Measurements from ENCODE around the gene LIN28B.
"Not testable (repeated sequence)": the region's sequence is repeated elsewhere in the genome, so short reads cannot be mapped to it uniquely, and the experiment has no call there.

LIN28B gene

GRCh38 chr6:104940893-104941728 is 15.8 kb upstream of the LIN28B start:
- Histone ChIP-seq H3K27ac (ENCODE audit: low read depth in 2 of 2, low read length in 2 of 2) (no peak overlapping the region), H3K36me3 (ENCODE audit: control insufficient read depth in 2 of 2, insufficient read depth in 2 of 2, low read length in 2 of 2) (no peaks in the 10 kb centered on the region), H3K9me3 (ENCODE audit: control insufficient read depth in 2 of 2, low read length in 2 of 2) (no peaks in the 10 kb centered on the region), H3K27me3 (ENCODE audit: control insufficient read depth in 2 of 2, insufficient read depth in 2 of 2, low read length in 2 of 2) (peaks cover 0 to 2% of the 10 kb centered on the region in 2 donors), H3K4me1 (ENCODE audit: control insufficient read depth in 2 of 2, insufficient read depth in 2 of 2, low read length in 2 of 2) (no peaks in the 10 kb centered on the region), H3K9ac (ENCODE audit: low read depth in 1 of 2, low read length in 2 of 2) (no peak overlapping the region), H3K4me3 (ENCODE audit: low read length in 2 of 2) (peak overlapping the region in 1 of 2 donors; percentile 37)

GRCh38 chr6:104941729-104942091 is 15.2 kb upstream of the LIN28B start:
- H3K9ac ChIP-seq (ENCODE audit: low read depth in 1 of 2, low read length in 2 of 2) = no peak overlapping the region
- H3K36me3 ChIP-seq (ENCODE audit: control insufficient read depth in 2 of 2, insufficient read depth in 2 of 2, low read length in 2 of 2) = no peaks in the 10 kb centered on the region
- H3K4me1 ChIP-seq (ENCODE audit: control insufficient read depth in 2 of 2, insufficient read depth in 2 of 2, low read length in 2 of 2) = no peaks in the 10 kb centered on the region
- H3K9me3 ChIP-seq (ENCODE audit: control insufficient read depth in 2 of 2, low read length in 2 of 2) = no peaks in the 10 kb centered on the region
- peaks cover 0 to 2% of the 10 kb centered on the region in 2 donors for H3K27me3 ChIP-seq (ENCODE audit: control insufficient read depth in 2 of 2, insufficient read depth in 2 of 2, low read length in 2 of 2)
- H3K27ac ChIP-seq (ENCODE audit: low read depth in 2 of 2, low read length in 2 of 2) = no peak overlapping the region
- peak overlapping the region in 1 of 2 donors; percentile 37 for H3K4me3 ChIP-seq (ENCODE audit: low read length in 2 of 2)

GRCh38 chr6:104943781-104944180 is 13.1 kb upstream of the LIN28B start:
- H3K9me3 ChIP-seq (ENCODE audit: control insufficient read depth in 2 of 2, low read length in 2 of 2) = no peaks in the 10 kb centered on the region
- no peaks in the 10 kb centered on the region for H3K36me3 ChIP-seq (ENCODE audit: control insufficient read depth in 2 of 2, insufficient read depth in 2 of 2, low read length in 2 of 2)
- no peak overlapping the region for H3K9ac ChIP-seq (ENCODE audit: low read depth in 1 of 2, low read length in 2 of 2)
- H3K4me3 ChIP-seq (ENCODE audit: low read length in 2 of 2) = no peak overlapping the region
- H3K4me1 ChIP-seq (ENCODE audit: control insufficient read depth in 2 of 2, insufficient read depth in 2 of 2, low read length in 2 of 2) = no peaks in the 10 kb centered on the region
- peaks cover 0 to 5% of the 10 kb centered on the region in 2 donors for H3K27me3 ChIP-seq (ENCODE audit: control insufficient read depth in 2 of 2, insufficient read depth in 2 of 2, low read length in 2 of 2)
- H3K27ac ChIP-seq (ENCODE audit: low read depth in 2 of 2, low read length in 2 of 2) = no peak overlapping the region

- Histone ChIP-seq H3K9me3 (ENCODE audit: control insufficient read depth in 2 of 2, low read length in 2 of 2) (no peaks in the 10 kb centered on the region), H3K4me3 (ENCODE audit: low read length in 2 of 2) (no peak overlapping the region), H3K27ac (ENCODE audit: low read depth in 2 of 2, low read length in 2 of 2) (no peak overlapping the region), H3K4me1 (ENCODE audit: control insufficient read depth in 2 of 2, insufficient read depth in 2 of 2, low read length in 2 of 2) (no peaks in the 10 kb centered on the region), H3K36me3 (ENCODE audit: control insufficient read depth in 2 of 2, insufficient read depth in 2 of 2, low read length in 2 of 2) (no peaks in the 10 kb centered on the region), H3K9ac (ENCODE audit: low read depth in 1 of 2, low read length in 2 of 2) (no peak overlapping the region), H3K27me3 (ENCODE audit: control insufficient read depth in 2 of 2, insufficient read depth in 2 of 2, low read length in 2 of 2) (peaks cover 9 to 22% of the 10 kb centered on the region in 2 donors)
Measured at GRCh38 chr6:104949206-104949605, 7.7 kb upstream of the LIN28B start.

GRCh38 chr6:104951677-104952076 is 5.2 kb upstream of the LIN28B start:
- H3K27ac ChIP-seq (ENCODE audit: low read depth in 2 of 2, low read length in 2 of 2) = no peak overlapping the region
- H3K4me1 ChIP-seq (ENCODE audit: control insufficient read depth in 2 of 2, insufficient read depth in 2 of 2, low read length in 2 of 2) = no peaks in the 10 kb centered on the region
- peaks cover 27 to 33% of the 10 kb centered on the region in 2 donors for H3K27me3 ChIP-seq (ENCODE audit: control insufficient read depth in 2 of 2, insufficient read depth in 2 of 2, low read length in 2 of 2)
- H3K4me3 ChIP-seq (ENCODE audit: low read length in 2 of 2) = no peak overlapping the region
- H3K36me3 ChIP-seq (ENCODE audit: control insufficient read depth in 2 of 2, insufficient read depth in 2 of 2, low read length in 2 of 2) = no peaks in the 10 kb centered on the region
- no peak overlapping the region for H3K9ac ChIP-seq (ENCODE audit: low read depth in 1 of 2, low read length in 2 of 2)
- no peaks in the 10 kb centered on the region for H3K9me3 ChIP-seq (ENCODE audit: control insufficient read depth in 2 of 2, low read length in 2 of 2)

GRCh38 chr6:104952911-104953399 is 4.0 kb upstream of the LIN28B start:
- H3K36me3 ChIP-seq (ENCODE audit: control insufficient read depth in 2 of 2, insufficient read depth in 2 of 2, low read length in 2 of 2) = no peaks in the 10 kb centered on the region
- H3K27me3 ChIP-seq (ENCODE audit: control insufficient read depth in 2 of 2, insufficient read depth in 2 of 2, low read length in 2 of 2) = peaks cover 33 to 39% of the 10 kb centered on the region in 2 donors
- no peak overlapping the region for H3K4me3 ChIP-seq (ENCODE audit: low read length in 2 of 2)
- no peaks in the 10 kb centered on the region for H3K4me1 ChIP-seq (ENCODE audit: control insufficient read depth in 2 of 2, insufficient read depth in 2 of 2, low read length in 2 of 2)
- H3K9ac ChIP-seq (ENCODE audit: low read depth in 1 of 2, low read length in 2 of 2) = no peak overlapping the region
- H3K9me3 ChIP-seq (ENCODE audit: control insufficient read depth in 2 of 2, low read length in 2 of 2) = no peaks in the 10 kb centered on the region
- H3K27ac ChIP-seq (ENCODE audit: low read depth in 2 of 2, low read length in 2 of 2) = no peak overlapping the region

- H3K4me3 ChIP-seq (ENCODE audit: low read length in 2 of 2); H3K36me3 ChIP-seq (ENCODE audit: control insufficient read depth in 2 of 2, insufficient read depth in 2 of 2, low read length in 2 of 2); H3K4me1 ChIP-seq (ENCODE audit: control insufficient read depth in 2 of 2, insufficient read depth in 2 of 2, low read length in 2 of 2); H3K27ac ChIP-seq (ENCODE audit: low read depth in 2 of 2, low read length in 2 of 2); H3K9me3 ChIP-seq (ENCODE audit: control insufficient read depth in 2 of 2, low read length in 2 of 2); H3K9ac ChIP-seq (ENCODE audit: low read depth in 1 of 2, low read length in 2 of 2): not testable (repeated sequence)
- H3K27me3 ChIP-seq (ENCODE audit: control insufficient read depth in 2 of 2, insufficient read depth in 2 of 2, low read length in 2 of 2) = peaks cover 38 to 42% of the 10 kb centered on the region in 2 donors
Measured at GRCh38 chr6:104953400-104954189, 3.3 kb upstream of the LIN28B start.

- Histone ChIP-seq H3K4me1 (ENCODE audit: control insufficient read depth in 2 of 2, insufficient read depth in 2 of 2, low read length in 2 of 2) (no peaks in the 10 kb centered on the region), H3K27ac (ENCODE audit: low read depth in 2 of 2, low read length in 2 of 2) (no peak overlapping the region), H3K4me3 (ENCODE audit: low read length in 2 of 2) (no peak overlapping the region), H3K9ac (ENCODE audit: low read depth in 1 of 2, low read length in 2 of 2) (no peak overlapping the region), H3K27me3 (ENCODE audit: control insufficient read depth in 2 of 2, insufficient read depth in 2 of 2, low read length in 2 of 2) (peaks cover 40 to 42% of the 10 kb centered on the region in 2 donors), H3K9me3 (ENCODE audit: control insufficient read depth in 2 of 2, low read length in 2 of 2) (no peaks in the 10 kb centered on the region), H3K36me3 (ENCODE audit: control insufficient read depth in 2 of 2, insufficient read depth in 2 of 2, low read length in 2 of 2) (no peaks in the 10 kb centered on the region)
Measured at GRCh38 chr6:104954190-104954797, 2.6 kb upstream of the LIN28B start.

GRCh38 chr6:104955491-104955890 is 1.4 kb upstream of the LIN28B start:
- Histone ChIP-seq H3K9ac (ENCODE audit: low read depth in 1 of 2, low read length in 2 of 2) (no peak overlapping the region), H3K36me3 (ENCODE audit: control insufficient read depth in 2 of 2, insufficient read depth in 2 of 2, low read length in 2 of 2) (no peaks in the 10 kb centered on the region), H3K9me3 (ENCODE audit: control insufficient read depth in 2 of 2, low read length in 2 of 2) (no peaks in the 10 kb centered on the region), H3K4me1 (ENCODE audit: control insufficient read depth in 2 of 2, insufficient read depth in 2 of 2, low read length in 2 of 2) (no peaks in the 10 kb centered on the region), H3K4me3 (ENCODE audit: low read length in 2 of 2) (no peak overlapping the region), H3K27ac (ENCODE audit: low read depth in 2 of 2, low read length in 2 of 2) (no peak overlapping the region), H3K27me3 (ENCODE audit: control insufficient read depth in 2 of 2, insufficient read depth in 2 of 2, low read length in 2 of 2) (peaks cover 42 to 43% of the 10 kb centered on the region in 2 donors)
